Pancreas (tissue), 10 donors: ENCODE data around the gene OR8K5. TPM values are rescaled to one million over a fixed set of nuclear protein-coding genes. Genes with fewer than 3 reads are reported as not detected.

Experiments used
- ATAC-seq, 4 donors: fragments of 200-7000 bp; cut with Tn5 transposase; one replicate each; pipeline versions ENCODE4 v1.8.0 to v1.9.1; 2020; ENCODE audit warnings: mild to moderate bottlenecking in 4 of 4, moderate library complexity in 4 of 4
- DNase-seq, 6 donors: peaks; one replicate each; pipeline ENCODE4 v3.0.0-alpha.2; 2020
- FAIRE-seq: peaks from 2 replicates; lab custom pipeline; 2012; peaks lifted over from hg19 to GRCh38; lab: Jason Lieb, UNC
- H3K27ac ChIP-seq, 4 donors: fragments of 200-600 bp; sonication (generic); 1 replicate in 3 of 4; 2 replicates in 1 of 4; pipeline versions ENCODE4 v1.5.0 to v1.8.0; 2020
- H3K27me3 ChIP-seq, 4 donors: fragments of 200-600 bp; one replicate each; pipeline ENCODE4 v1.8.0; 2021
- H3K36me3 ChIP-seq, 3 donors: fragments of 200-600 bp; sonication (generic) in 1 of 3; one replicate each; pipeline versions ENCODE4 v1.5.0 to v1.8.0; 2020 to 2021
- H3K4me1 ChIP-seq, 3 donors: fragments of 200-600 bp; one replicate each; pipeline ENCODE4 v1.8.0; 2021
- H3K4me3 ChIP-seq, 4 donors: fragments of 200-600 bp; sonication (generic) in 2 of 4; one replicate each; pipeline versions ENCODE4 v1.5.0 to v1.8.0; 2020 to 2021
- H3K9me3 ChIP-seq, 4 donors: fragments of 200-600 bp; one replicate each; pipeline ENCODE4 v1.8.0; 2021
- CTCF ChIP-seq, 4 donors: fragments of 200-600 bp; sonication (generic) in 3 of 4; IDR thresholded peaks; one replicate each; pipeline versions ENCODE4 v1.5.0 to v1.8.0; 2021; ENCODE audit warnings: antibody characterized with exemption in 4 of 4
- WGBS, 2 donors: extraction: QIAGEN DNeasy Blood & Tissue Kit; methylation state at CpG; one replicate each; pipeline ENCODE4 v1.1.7; 2013; 5-methylcytosine and 5-hydroxymethylcytosine counted together
- intact Hi-C, 3 donors: fragments of 100-400 bp; cut with DNase I; formaldehyde crosslinking; loops; one replicate each; pipeline versions ENCODE4 v1.11.1 to v1.14.2; 2022
- polyA plus RNA-seq, 2 donors: library from polyadenylated mRNA; stranded (reverse); fragments of 200-250 nt; gene quantifications; one replicate each; pipeline ENCODE4 v1.2.3, GENCODE V29; 2013
- total RNA-seq, 6 donors: library from RNA; stranded (reverse); fragmentation: NEBNext Ultra II Directional in 4 of 6; extraction: Animal tissue kit (Norgen Biotek cat#: 25700) in 4 of 6; gene quantifications; one replicate each; pipeline versions ENCODE4 v1.2.1 to v1.2.4, GENCODE V29; 2021 to 2023
- donor health status: healthy with polysubstance abuse.
- donor health status: DM: no; HTN: no; CAD: no; lungs with moderate emphysema.
- donor health status: DM: no; HTN: no; CAD: no.
- donor health status: control.
- donor health status: control.
- donor health status: Bipolar disorder and iron deficiency.
- donor health status: DM: yes; HTN: yes; CAD: no.
- donor health status: DM: no; HTN: no; CAD: no.
- donor health status: DM: no; HTN: no; CAD: no.
- donor health status: DM: yes; HTN: yes; CAD: no.

Gene OR8K5
- not detected for total RNA-seq
- not detected for polyA plus RNA-seq

GRCh38 chr11:56160217-56160616, at the start of gene OR8K5:
Gene OR8K5 (minus strand): TSS chr11:56160317. CDS start chr11:56160317, 0 bp downstream.
- Histone ChIP-seq H3K27me3 (no peaks in the 10 kb centered on the region), H3K27ac (no peak within 1 kb of the TSS), H3K9me3 (no peaks in the 10 kb centered on the region), H3K4me3 (no peak within 1 kb of the TSS), H3K4me1 (no peaks in the 10 kb centered on the region), H3K36me3 (no peaks in the 10 kb centered on the region)
- no peak for DNase-seq
- TF ChIP-seq CTCF (IDR thresholded peaks at IDR 0.05): no peak
- 63 to 65% methylated on average over 3 of the region's 3 CpGs for WGBS, 2 donors
- intact Hi-C loops: no loop called here
- no peak for ATAC-seq
- no peak for FAIRE-seq

GRCh38 chr11:56207790-56208189, 47.7 kb upstream of the OR8K5 start:
- Histone ChIP-seq H3K27ac (no peak overlapping the region), H3K4me1 (no peaks in the 10 kb centered on the region), H3K4me3 (no peak overlapping the region), H3K9me3 (no peaks in the 10 kb centered on the region), H3K27me3 (no peaks in the 10 kb centered on the region), H3K36me3 (no peaks in the 10 kb centered on the region)
- DNase-seq (no peak), FAIRE-seq (no peak), ATAC-seq (no peak)
- intact Hi-C loops: no loop called here
- TF ChIP-seq CTCF (IDR thresholded peaks at IDR 0.05): no peak
- 40 to 42% methylated on average over 1 of the region's 1 CpG for WGBS, 2 donors

GRCh38 chr11:56197367-56197766, 37.2 kb upstream of the OR8K5 start:
- TF ChIP-seq CTCF (IDR thresholded peaks at IDR 0.05): no peak
- intact Hi-C loops: no loop called here
- 52 to 54% methylated on average over 2 of the region's 2 CpGs for WGBS, 2 donors
- ATAC-seq (no peak), DNase-seq (no peak), FAIRE-seq (no peak)
- Histone ChIP-seq H3K4me3 (no peak overlapping the region), H3K4me1 (no peaks in the 10 kb centered on the region), H3K36me3 (no peaks in the 10 kb centered on the region), H3K27ac (no peak overlapping the region), H3K27me3 (no peaks in the 10 kb centered on the region), H3K9me3 (no peaks in the 10 kb centered on the region)

- H3K4me1 ChIP-seq: no peaks in the 10 kb centered on the region
- no peak for ATAC-seq
- H3K4me3 ChIP-seq: no peak overlapping the region
- no peak overlapping the region for H3K27ac ChIP-seq
- H3K36me3 ChIP-seq: no peaks in the 10 kb centered on the region
- 65 to 77% methylated on average over 3 of the region's 3 CpGs for WGBS, 2 donors
- no peak for FAIRE-seq
- intact Hi-C loops: no loop called here
- TF ChIP-seq CTCF (IDR thresholded peaks at IDR 0.05): no peak
- no peaks in the 10 kb centered on the region for H3K27me3 ChIP-seq
- DNase-seq: no peak
- H3K9me3 ChIP-seq: peaks cover 0 to 3% (median 0%) of the 10 kb centered on the region in 4 donors
Measured at GRCh38 chr11:56196705-56197104, 36.6 kb upstream of the OR8K5 start.

GRCh38 chr11:56188602-56189001, 28.5 kb upstream of the OR8K5 start:
- no peak for ATAC-seq
- Histone ChIP-seq H3K4me1 (no peaks in the 10 kb centered on the region), H3K27ac (no peak overlapping the region), H3K9me3 (peaks cover 0 to 3% (median 0%) of the 10 kb centered on the region in 4 donors), H3K36me3 (no peaks in the 10 kb centered on the region), H3K27me3 (no peaks in the 10 kb centered on the region), H3K4me3 (no peak overlapping the region)
- no peak for FAIRE-seq
- DNase-seq: no peak
- intact Hi-C loops: no loop called here
- TF ChIP-seq CTCF (IDR thresholded peaks at IDR 0.05): no peak
- 77 to 80% methylated on average over 3 of the region's 3 CpGs for WGBS, 2 donors
